GM10248 (cell line): ENCODE measurements around the gene RTL10.

Source experiments
- CTCF ChIA-PET: fragments of 300-600 bp; sonication (Branson Sonifier 250); formaldehyde crosslinking; extraction: SDS; loops from one replicate; lab custom pipeline; 2021; ENCODE audit warnings: antibody characterized with exemption; lab: Yijun Ruan, JAX
- POLR2A ChIA-PET: fragments of 350-650 bp; sonication (Branson Sonifier 250); formaldehyde crosslinking; extraction: SDS; loops from one replicate; lab custom pipeline; 2020; ENCODE audit warnings: antibody characterized with exemption; lab: Yijun Ruan, JAX
- DNase-seq: peaks from one replicate; pipeline ENCODE4 v3.0.0; 2012; ENCODE audit errors: extremely low spot score
- CTCF ChIP-seq: IDR thresholded peaks from 2 replicates; pipeline ENCODE4 v1.5.1; 2012; ENCODE audit warnings: mild to moderate bottlenecking, low read depth; ENCODE audit errors: extremely low read depth, missing control alignments, control extremely low read depth

The RTL10 gene

GRCh38 chr22:19855504-19856409 is 1.1 kb upstream of the RTL10 start:
- peak; percentile 65 for DNase-seq
- CTCF ChIA-PET = interaction anchor here (0.6 to 1.8 kb wide), 9 partner anchors 9 to 125 kb away, joined by 3 to 6 read pairs (median 4); no protein-coding TSS in a partner anchor
- TF ChIP-seq CTCF = no peak
- POLR2A ChIA-PET = interaction anchor here (0.6 kb wide), 1 partner anchor 98 kb away, joined by 3 read pairs; no protein-coding TSS in a partner anchor

GRCh38 chr22:19853879-19854777 is 546 bp downstream of the RTL10 start:
- TF ChIP-seq CTCF = no peak
- ChIA-PET POLR2A (no interaction called here), CTCF (no interaction called here)
- peak; percentile 47 for DNase-seq

- DNase-seq = peak; percentile 13
- CTCF ChIA-PET = no interaction called here
- no peak for TF ChIP-seq CTCF
- POLR2A ChIA-PET = no interaction called here
Observed at GRCh38 chr22:19853058-19853878, 1.4 kb downstream of the RTL10 start.

- ChIA-PET CTCF (interaction anchor here (1.3 kb wide), 2 partner anchors 9 to 32 kb away, joined by 4 read pairs; no protein-coding TSS in a partner anchor), POLR2A (no interaction called here)
- no peak for TF ChIP-seq CTCF
- DNase-seq = no peak
Observed at GRCh38 chr22:19852177-19852781, 2.4 kb downstream of the RTL10 start.

GRCh38 chr22:19851291-19852176 is 3.1 kb downstream of the RTL10 start:
- no peak for DNase-seq
- ChIA-PET CTCF (interaction anchor here (1.1 to 2.0 kb wide), 4 partner anchors 10 to 59 kb away, joined by 3 to 8 read pairs (median 4); no protein-coding TSS in a partner anchor), POLR2A (no interaction called here)
- no peak for TF ChIP-seq CTCF
